WTC11 (cell line): Measurements from ENCODE around the gene ADAMTS15. TPM values are rescaled to one million over a fixed set of nuclear protein-coding genes. Genes with fewer than 3 reads are reported as not detected.

Experiments
- ATAC-seq: fragments of 200-7000 bp; cut with Tn5 transposase; 2 replicates; pipeline ENCODE4 v1.10.0; 2021; ENCODE audit warnings: mild to moderate bottlenecking, moderate library complexity
- CTCF ChIA-PET: fragments of 300-600 bp; sonication (Branson Sonifier 250); formaldehyde crosslinking; loops from one replicate; lab custom pipeline; 2021; ENCODE audit warnings: antibody characterized with exemption; lab: Charles Lee
- POLR2A ChIA-PET: fragments of 350-600 bp; sonication (Branson Sonifier 250); formaldehyde crosslinking; loops from one replicate; lab custom pipeline; 2021; ENCODE audit warnings: antibody characterized with exemption; lab: Charles Lee
- DNase-seq: peaks from one replicate; pipeline ENCODE4 v3.0.0; 2021; ENCODE audit warnings: low spot score
- H3K27ac Mint-ChIP-seq: 2 replicates; pipeline ENCODE4 v1.8.0; 2021; ENCODE audit warnings: mixed read lengths
- H3K27me3 Mint-ChIP-seq: 2 replicates; pipeline ENCODE4 v1.8.0; 2021; ENCODE audit warnings: low read depth, mild to moderate bottlenecking, moderate library complexity, mixed read lengths
- H3K36me3 Mint-ChIP-seq: 2 replicates; pipeline ENCODE4 v1.8.0; 2021; ENCODE audit warnings: mixed read lengths
- H3K4me1 Mint-ChIP-seq: 2 replicates; pipeline ENCODE4 v1.8.0; 2022; ENCODE audit warnings: mixed read lengths
- H3K4me3 Mint-ChIP-seq: 2 replicates; pipeline ENCODE4 v1.8.0; 2021; ENCODE audit warnings: mild to moderate bottlenecking, moderate library complexity, mixed read lengths
- H3K9me3 Mint-ChIP-seq: 2 replicates; pipeline ENCODE4 v1.8.0; 2021; ENCODE audit warnings: mixed read lengths
- CBFB ChIP-seq: sonication (generic); formaldehyde crosslinking; IDR thresholded peaks from 2 replicates; pipeline ENCODE4 v1.8.1; 2022; ENCODE audit warnings: mild to moderate bottlenecking, low read depth, missing genetic modification reagents
- FOXK1 ChIP-seq: sonication (generic); formaldehyde crosslinking; IDR thresholded peaks from 2 replicates; pipeline ENCODE4 v1.8.0; 2022; ENCODE audit warnings: mild to moderate bottlenecking, moderate library complexity, missing genetic modification reagents
- GABPB1 ChIP-seq: sonication (generic); formaldehyde crosslinking; IDR thresholded peaks from 2 replicates; pipeline ENCODE4 v1.8.1; 2023; ENCODE audit warnings: mild to moderate bottlenecking, missing genetic modification reagents
- GTF2I ChIP-seq: fragments of 250-450 bp; sonication (Bioruptor Pico); conservative IDR thresholded peaks from 2 replicates; pipeline ENCODE4 v1.4.0; 2021; ENCODE audit warnings: mild to moderate bottlenecking
- MXD4 ChIP-seq: fragments of 250-450 bp; sonication (Bioruptor Pico); IDR thresholded peaks from 2 replicates; pipeline ENCODE4 v1.8.0; 2021; ENCODE audit warnings: mild to moderate bottlenecking, moderate library complexity, borderline replicate concordance
- NFATC4 ChIP-seq: fragments of 250-450 bp; sonication (Bioruptor Pico); IDR thresholded peaks from 2 replicates; pipeline ENCODE4 v1.9.0; 2021; ENCODE audit warnings: mild to moderate bottlenecking
- NR1H2 ChIP-seq: sonication (generic); formaldehyde crosslinking; IDR thresholded peaks from 2 replicates; pipeline ENCODE4 v1.9.0; 2021; ENCODE audit warnings: mild to moderate bottlenecking, moderate library complexity, missing genetic modification reagents
- SMAD3 ChIP-seq: sonication (generic); formaldehyde crosslinking; IDR thresholded peaks from 2 replicates; pipeline ENCODE4 v1.8.0; 2022; ENCODE audit warnings: missing genetic modification reagents, mild to moderate bottlenecking, borderline replicate concordance
- SOX15 ChIP-seq: fragments of 250-450 bp; sonication (Bioruptor Pico); IDR thresholded peaks from 2 replicates; pipeline ENCODE4 v1.9.0; 2021; ENCODE audit warnings: mild to moderate bottlenecking
- total RNA-seq: library from RNA; stranded (reverse); gene quantifications from 3 replicates; pipeline ENCODE4 v1.2.3, GENCODE V29; 2021
- TF ChIP-seq, protein P1 (sequence below): sonication (generic); formaldehyde crosslinking; IDR thresholded peaks from 2 replicates; pipeline ENCODE4 v1.8.0; 2023; ENCODE audit warnings: missing genetic modification reagents, mild to moderate bottlenecking, borderline replicate concordance
- TF ChIP-seq, protein P2 (sequence below): fragments of 250-450 bp; sonication (Bioruptor Pico); IDR thresholded peaks from 2 replicates; pipeline ENCODE4 v1.9.0; 2021; ENCODE audit warnings: mild to moderate bottlenecking
- TF ChIP-seq, protein P3 (sequence below): sonication (generic); formaldehyde crosslinking; IDR thresholded peaks from 2 replicates; pipeline ENCODE4 v1.8.1; 2023; ENCODE audit warnings: mild to moderate bottlenecking, missing genetic modification reagents, borderline replicate concordance
- TF ChIP-seq, protein P4 (sequence below): sonication (generic); formaldehyde crosslinking; IDR thresholded peaks from 2 replicates; pipeline ENCODE4 v1.8.1; 2022; ENCODE audit warnings: low read depth, missing genetic modification reagents, borderline replicate concordance
- TF ChIP-seq, protein P5 (sequence below): sonication (generic); formaldehyde crosslinking; IDR thresholded peaks from 2 replicates; pipeline ENCODE4 v1.8.1; 2022; ENCODE audit warnings: mild to moderate bottlenecking, missing genetic modification reagents, moderate library complexity, borderline replicate concordance

The ADAMTS15 gene
- total RNA-seq, 1 experiment from 2014 or later = 3.7 TPM

DNA sequence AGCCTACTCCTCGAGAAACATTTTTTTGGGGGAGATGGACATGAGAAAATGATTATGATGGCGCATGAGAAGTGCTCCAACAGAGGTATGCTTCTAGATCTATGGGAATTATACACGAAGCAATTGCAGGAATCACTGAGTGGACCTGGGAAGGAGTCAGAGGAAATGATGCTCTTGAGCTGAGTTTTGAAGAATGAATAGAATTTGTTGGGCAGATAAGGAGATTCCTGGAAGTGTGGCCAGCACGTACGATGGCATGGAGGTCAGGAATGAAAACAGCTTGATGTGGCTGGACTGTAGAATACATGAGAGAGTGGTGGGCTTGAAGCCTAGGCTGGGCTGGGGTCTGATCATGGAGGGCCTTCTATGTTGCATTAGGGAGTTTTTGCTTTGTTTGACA, 31.7 kb downstream of the ADAMTS15 start (continued):
- TF ChIP-seq, protein P1, sequence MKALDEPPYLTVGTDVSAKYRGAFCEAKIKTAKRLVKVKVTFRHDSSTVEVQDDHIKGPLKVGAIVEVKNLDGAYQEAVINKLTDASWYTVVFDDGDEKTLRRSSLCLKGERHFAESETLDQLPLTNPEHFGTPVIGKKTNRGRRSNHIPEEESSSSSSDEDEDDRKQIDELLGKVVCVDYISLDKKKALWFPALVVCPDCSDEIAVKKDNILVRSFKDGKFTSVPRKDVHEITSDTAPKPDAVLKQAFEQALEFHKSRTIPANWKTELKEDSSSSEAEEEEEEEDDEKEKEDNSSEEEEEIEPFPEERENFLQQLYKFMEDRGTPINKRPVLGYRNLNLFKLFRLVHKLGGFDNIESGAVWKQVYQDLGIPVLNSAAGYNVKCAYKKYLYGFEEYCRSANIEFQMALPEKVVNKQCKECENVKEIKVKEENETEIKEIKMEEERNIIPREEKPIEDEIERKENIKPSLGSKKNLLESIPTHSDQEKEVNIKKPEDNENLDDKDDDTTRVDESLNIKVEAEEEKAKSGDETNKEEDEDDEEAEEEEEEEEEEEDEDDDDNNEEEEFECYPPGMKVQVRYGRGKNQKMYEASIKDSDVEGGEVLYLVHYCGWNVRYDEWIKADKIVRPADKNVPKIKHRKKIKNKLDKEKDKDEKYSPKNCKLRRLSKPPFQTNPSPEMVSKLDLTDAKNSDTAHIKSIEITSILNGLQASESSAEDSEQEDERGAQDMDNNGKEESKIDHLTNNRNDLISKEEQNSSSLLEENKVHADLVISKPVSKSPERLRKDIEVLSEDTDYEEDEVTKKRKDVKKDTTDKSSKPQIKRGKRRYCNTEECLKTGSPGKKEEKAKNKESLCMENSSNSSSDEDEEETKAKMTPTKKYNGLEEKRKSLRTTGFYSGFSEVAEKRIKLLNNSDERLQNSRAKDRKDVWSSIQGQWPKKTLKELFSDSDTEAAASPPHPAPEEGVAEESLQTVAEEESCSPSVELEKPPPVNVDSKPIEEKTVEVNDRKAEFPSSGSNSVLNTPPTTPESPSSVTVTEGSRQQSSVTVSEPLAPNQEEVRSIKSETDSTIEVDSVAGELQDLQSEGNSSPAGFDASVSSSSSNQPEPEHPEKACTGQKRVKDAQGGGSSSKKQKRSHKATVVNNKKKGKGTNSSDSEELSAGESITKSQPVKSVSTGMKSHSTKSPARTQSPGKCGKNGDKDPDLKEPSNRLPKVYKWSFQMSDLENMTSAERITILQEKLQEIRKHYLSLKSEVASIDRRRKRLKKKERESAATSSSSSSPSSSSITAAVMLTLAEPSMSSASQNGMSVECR (CRISPR knock-in tag) = no peak
- TF ChIP-seq, protein P2, sequence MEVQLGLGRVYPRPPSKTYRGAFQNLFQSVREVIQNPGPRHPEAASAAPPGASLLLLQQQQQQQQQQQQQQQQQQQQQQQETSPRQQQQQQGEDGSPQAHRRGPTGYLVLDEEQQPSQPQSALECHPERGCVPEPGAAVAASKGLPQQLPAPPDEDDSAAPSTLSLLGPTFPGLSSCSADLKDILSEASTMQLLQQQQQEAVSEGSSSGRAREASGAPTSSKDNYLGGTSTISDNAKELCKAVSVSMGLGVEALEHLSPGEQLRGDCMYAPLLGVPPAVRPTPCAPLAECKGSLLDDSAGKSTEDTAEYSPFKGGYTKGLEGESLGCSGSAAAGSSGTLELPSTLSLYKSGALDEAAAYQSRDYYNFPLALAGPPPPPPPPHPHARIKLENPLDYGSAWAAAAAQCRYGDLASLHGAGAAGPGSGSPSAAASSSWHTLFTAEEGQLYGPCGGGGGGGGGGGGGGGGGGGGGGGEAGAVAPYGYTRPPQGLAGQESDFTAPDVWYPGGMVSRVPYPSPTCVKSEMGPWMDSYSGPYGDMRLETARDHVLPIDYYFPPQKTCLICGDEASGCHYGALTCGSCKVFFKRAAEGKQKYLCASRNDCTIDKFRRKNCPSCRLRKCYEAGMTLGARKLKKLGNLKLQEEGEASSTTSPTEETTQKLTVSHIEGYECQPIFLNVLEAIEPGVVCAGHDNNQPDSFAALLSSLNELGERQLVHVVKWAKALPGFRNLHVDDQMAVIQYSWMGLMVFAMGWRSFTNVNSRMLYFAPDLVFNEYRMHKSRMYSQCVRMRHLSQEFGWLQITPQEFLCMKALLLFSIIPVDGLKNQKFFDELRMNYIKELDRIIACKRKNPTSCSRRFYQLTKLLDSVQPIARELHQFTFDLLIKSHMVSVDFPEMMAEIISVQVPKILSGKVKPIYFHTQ (CRISPR knock-in tag) = no peak
- TF ChIP-seq GABPB1 (CRISPR knock-in tag) (no peak), NR1H2 (CRISPR knock-in tag) (no peak)
- TF ChIP-seq, protein P3, sequence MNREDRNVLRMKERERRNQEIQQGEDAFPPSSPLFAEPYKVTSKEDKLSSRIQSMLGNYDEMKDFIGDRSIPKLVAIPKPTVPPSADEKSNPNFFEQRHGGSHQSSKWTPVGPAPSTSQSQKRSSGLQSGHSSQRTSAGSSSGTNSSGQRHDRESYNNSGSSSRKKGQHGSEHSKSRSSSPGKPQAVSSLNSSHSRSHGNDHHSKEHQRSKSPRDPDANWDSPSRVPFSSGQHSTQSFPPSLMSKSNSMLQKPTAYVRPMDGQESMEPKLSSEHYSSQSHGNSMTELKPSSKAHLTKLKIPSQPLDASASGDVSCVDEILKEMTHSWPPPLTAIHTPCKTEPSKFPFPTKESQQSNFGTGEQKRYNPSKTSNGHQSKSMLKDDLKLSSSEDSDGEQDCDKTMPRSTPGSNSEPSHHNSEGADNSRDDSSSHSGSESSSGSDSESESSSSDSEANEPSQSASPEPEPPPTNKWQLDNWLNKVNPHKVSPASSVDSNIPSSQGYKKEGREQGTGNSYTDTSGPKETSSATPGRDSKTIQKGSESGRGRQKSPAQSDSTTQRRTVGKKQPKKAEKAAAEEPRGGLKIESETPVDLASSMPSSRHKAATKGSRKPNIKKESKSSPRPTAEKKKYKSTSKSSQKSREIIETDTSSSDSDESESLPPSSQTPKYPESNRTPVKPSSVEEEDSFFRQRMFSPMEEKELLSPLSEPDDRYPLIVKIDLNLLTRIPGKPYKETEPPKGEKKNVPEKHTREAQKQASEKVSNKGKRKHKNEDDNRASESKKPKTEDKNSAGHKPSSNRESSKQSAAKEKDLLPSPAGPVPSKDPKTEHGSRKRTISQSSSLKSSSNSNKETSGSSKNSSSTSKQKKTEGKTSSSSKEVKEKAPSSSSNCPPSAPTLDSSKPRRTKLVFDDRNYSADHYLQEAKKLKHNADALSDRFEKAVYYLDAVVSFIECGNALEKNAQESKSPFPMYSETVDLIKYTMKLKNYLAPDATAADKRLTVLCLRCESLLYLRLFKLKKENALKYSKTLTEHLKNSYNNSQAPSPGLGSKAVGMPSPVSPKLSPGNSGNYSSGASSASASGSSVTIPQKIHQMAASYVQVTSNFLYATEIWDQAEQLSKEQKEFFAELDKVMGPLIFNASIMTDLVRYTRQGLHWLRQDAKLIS (CRISPR knock-in tag) = no peak

DNA sequence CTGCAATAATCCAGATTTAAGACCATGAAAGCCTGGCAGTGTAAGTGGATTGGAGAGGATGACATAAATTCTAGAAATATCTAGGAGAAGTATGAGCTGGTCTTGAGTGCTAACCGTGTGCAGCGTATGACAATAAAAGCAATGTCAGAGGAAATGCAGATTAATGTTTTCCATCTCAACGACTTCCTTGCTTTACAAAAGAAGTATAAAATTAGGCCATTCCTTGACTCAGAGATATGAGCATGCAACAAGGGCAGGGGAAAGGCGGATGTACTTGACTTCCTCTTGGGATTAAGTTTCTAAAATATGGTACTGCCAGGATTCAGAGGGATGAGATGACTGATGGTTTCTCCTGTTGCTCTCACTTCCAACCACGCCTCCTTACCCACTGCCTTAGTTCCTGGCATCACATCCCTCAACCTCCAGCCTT, 32.3 kb downstream of the ADAMTS15 start:
- Mint-ChIP-seq H3K4me3 (no peak overlapping the region), H3K27me3 (peaks cover 3% of the 10 kb centered on the region; the same call in 1 of the 2 replicates), H3K9me3 (peaks cover 8% of the 10 kb centered on the region), H3K36me3 (peaks cover 2% of the 10 kb centered on the region; the same call in 1 of the 2 replicates), H3K4me1 (peaks cover 3% of the 10 kb centered on the region; the same call in 1 of the 2 replicates), H3K27ac (no peak overlapping the region)
- DNase-seq (no peak), ATAC-seq (no peak)
- ChIA-PET POLR2A (no interaction called here), CTCF (interaction anchor here (0.6 kb wide), 1 partner anchor 347 kb away, joined by 6 read pairs; no protein-coding TSS in a partner anchor)
- TF ChIP-seq MXD4 (CRISPR knock-in tag) (no peak), CBFB (CRISPR knock-in tag) (no peak), GTF2I (CRISPR knock-in tag) (no peak), FOXK1 (CRISPR knock-in tag) (no peak), SOX15 (CRISPR knock-in tag) (no peak), NFATC4 (no peak), SMAD3 (CRISPR knock-in tag) (no peak), GABPB1 (CRISPR knock-in tag) (no peak)
- TF ChIP-seq, protein P4, sequence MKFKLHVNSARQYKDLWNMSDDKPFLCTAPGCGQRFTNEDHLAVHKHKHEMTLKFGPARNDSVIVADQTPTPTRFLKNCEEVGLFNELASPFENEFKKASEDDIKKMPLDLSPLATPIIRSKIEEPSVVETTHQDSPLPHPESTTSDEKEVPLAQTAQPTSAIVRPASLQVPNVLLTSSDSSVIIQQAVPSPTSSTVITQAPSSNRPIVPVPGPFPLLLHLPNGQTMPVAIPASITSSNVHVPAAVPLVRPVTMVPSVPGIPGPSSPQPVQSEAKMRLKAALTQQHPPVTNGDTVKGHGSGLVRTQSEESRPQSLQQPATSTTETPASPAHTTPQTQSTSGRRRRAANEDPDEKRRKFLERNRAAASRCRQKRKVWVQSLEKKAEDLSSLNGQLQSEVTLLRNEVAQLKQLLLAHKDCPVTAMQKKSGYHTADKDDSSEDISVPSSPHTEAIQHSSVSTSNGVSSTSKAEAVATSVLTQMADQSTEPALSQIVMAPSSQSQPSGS (CRISPR knock-in tag) = no peak
- TF ChIP-seq, protein P1 (CRISPR knock-in tag) = no peak
- TF ChIP-seq, protein P5, sequence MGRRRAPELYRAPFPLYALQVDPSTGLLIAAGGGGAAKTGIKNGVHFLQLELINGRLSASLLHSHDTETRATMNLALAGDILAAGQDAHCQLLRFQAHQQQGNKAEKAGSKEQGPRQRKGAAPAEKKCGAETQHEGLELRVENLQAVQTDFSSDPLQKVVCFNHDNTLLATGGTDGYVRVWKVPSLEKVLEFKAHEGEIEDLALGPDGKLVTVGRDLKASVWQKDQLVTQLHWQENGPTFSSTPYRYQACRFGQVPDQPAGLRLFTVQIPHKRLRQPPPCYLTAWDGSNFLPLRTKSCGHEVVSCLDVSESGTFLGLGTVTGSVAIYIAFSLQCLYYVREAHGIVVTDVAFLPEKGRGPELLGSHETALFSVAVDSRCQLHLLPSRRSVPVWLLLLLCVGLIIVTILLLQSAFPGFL (CRISPR knock-in tag) = no peak
